HepG2 (cell line): ENCODE data around the gene RASA1. TPM values are rescaled to one million over a fixed set of nuclear protein-coding genes. Genes with fewer than 3 reads are reported as not detected.
A peak's percentile ranks its signal among the peaks of the same experiment; 100 is the strongest.

Experiments used
- ATAC-seq: fragments of 200-7000 bp; cut with Tn5 transposase; 3 replicates; pipeline ENCODE4 v1.9.1; 2020; ENCODE audit warnings: mild to moderate bottlenecking, moderate library complexity
- BruUV-seq: library from RNA; stranded (reverse); fragments of 400-500 nt; replicated peaks from 2 replicates; lab custom pipeline; 2021; lab: Mats Ljungman, UMichigan
- CTCF ChIA-PET: fragments of 300-600 bp; formaldehyde crosslinking; extraction: SDS; loops from one replicate; lab custom pipeline; 2021; ENCODE audit warnings: low total read pairs, inconsistent platforms, low intra/inter-chr PET ratio; lab: Yijun Ruan, JAX
- POLR2A ChIA-PET: fragments of 350-600 bp; sonication (Branson Sonifier 250); formaldehyde crosslinking; loops from one replicate; lab custom pipeline; 2020; ENCODE audit warnings: antibody characterized with exemption, inconsistent platforms; lab: Yijun Ruan, JAX
- DNase-seq: peaks from one replicate; pipeline ENCODE4 v3.0.0-alpha.2; 2015; ENCODE audit warnings: low spot score
- FAIRE-seq: peaks from 3 replicates; lab custom pipeline; 2011; peaks lifted over from hg19 to GRCh38; lab: Jason Lieb, UNC
- H2AFZ ChIP-seq: one replicate; pipeline ENCODE4 v1.6.1; 2011; ENCODE audit warnings: low read length, inconsistent platforms
- H3K27ac ChIP-seq: fragments of 300-600 bp; 3 replicates; pipeline ENCODE4 v1.8.0; 2011; ENCODE audit warnings: mixed run types, mild to moderate bottlenecking, mixed read lengths, low read length, inconsistent platforms; ENCODE audit not compliant: insufficient read depth; ENCODE audit errors: extremely low read length
- H3K27me3 ChIP-seq, 2 experiments: fragments of 200-600 bp in 1 of 2; 2 replicates in 1 of 2; 3 replicates in 1 of 2; pipeline versions ENCODE4 v1.6.0 to v1.8.0; 2011; ENCODE audit warnings: low read length in 2 of 2, mild to moderate bottlenecking in 2 of 2, moderate library complexity in 2 of 2, inconsistent platforms in 1 of 2; ENCODE audit not compliant: insufficient read depth in 2 of 2, control insufficient read depth in 1 of 2
- H3K36me3 ChIP-seq, 2 experiments: fragments of 200-600 bp in 1 of 2; replicated peaks in 1 of 2; 2 replicates in 1 of 2; 3 replicates in 1 of 2; pipeline versions ENCODE4 v1.5.1 to v1.8.0; 2011; ENCODE audit warnings: low read length in 2 of 2, inconsistent platforms in 1 of 2; ENCODE audit not compliant: insufficient read depth in 2 of 2, control insufficient read depth in 1 of 2
- H3K4me1 ChIP-seq: 2 replicates; pipeline ENCODE4 v1.5.1; 2012; ENCODE audit warnings: low read length, inconsistent platforms; ENCODE audit not compliant: insufficient read depth
- H3K4me2 ChIP-seq: 2 replicates; pipeline ENCODE4 v1.6.0; 2011; ENCODE audit warnings: low read depth, low read length, inconsistent platforms
- H3K4me3 ChIP-seq, 3 experiments: fragments of 200-600 bp in 1 of 3; sonication (generic), shearing (Covaris generic) in 1 of 3; replicated peaks in 1 of 3; 2 replicates each; pipeline ENCODE4 v1.5.1; 2011 to 2016; ENCODE audit warnings: low read length in 3 of 3, inconsistent platforms in 2 of 3, low read depth in 2 of 3, mild to moderate bottlenecking in 2 of 3, control low read depth in 1 of 3, mixed read lengths in 1 of 3; ENCODE audit not compliant: insufficient read depth in 1 of 3
- H3K79me2 ChIP-seq: one replicate; pipeline ENCODE4 v1.6.1; 2011; ENCODE audit warnings: low read length, inconsistent platforms; ENCODE audit not compliant: insufficient read depth
- H3K9ac ChIP-seq: 2 replicates; pipeline ENCODE4 v1.6.0; 2011; ENCODE audit warnings: mild to moderate bottlenecking, low read depth, low read length, inconsistent platforms; ENCODE audit not compliant: insufficient read depth
- H3K9me3 ChIP-seq: 2 replicates; pipeline ENCODE4 v1.5.1; 2012; ENCODE audit warnings: mild to moderate bottlenecking, low read length
- H4K20me1 ChIP-seq: 2 replicates; pipeline ENCODE4 v1.6.0; 2011; ENCODE audit warnings: inconsistent platforms, mild to moderate bottlenecking, low read length, moderate library complexity; ENCODE audit not compliant: insufficient read depth
- HMG20B ChIP-seq: conservative IDR thresholded peaks from 2 replicates; pipeline ENCODE4 v1.6.1; 2016; ENCODE audit warnings: missing genetic modification reagents, missing compliant biosample characterization
- MATR3 ChIP-seq: sonication (generic); formaldehyde crosslinking; IDR thresholded peaks from 2 replicates; pipeline ENCODE4 v1.4.0; 2020; ENCODE audit warnings: missing genetic modification reagents
- TAF1 ChIP-seq: sonication (generic); formaldehyde crosslinking; IDR thresholded peaks from 2 replicates; pipeline ENCODE4 v1.4.0; 2020; ENCODE audit warnings: missing genetic modification reagents
- TSC22D2 ChIP-seq: sonication (generic); formaldehyde crosslinking; IDR thresholded peaks from 2 replicates; pipeline ENCODE4 v1.5.1; 2020; ENCODE audit warnings: missing genetic modification reagents, mild to moderate bottlenecking, borderline replicate concordance
- XRCC5 ChIP-seq: fragments of 200-400 bp; formaldehyde crosslinking; optimal IDR thresholded peaks from 2 replicates; pipeline ENCODE3; 2017; ENCODE audit warnings: mild to moderate bottlenecking, low read length
- ZNF383 ChIP-seq: sonication (generic); formaldehyde crosslinking; IDR thresholded peaks from 2 replicates; pipeline ENCODE4 v1.4.0; 2020; ENCODE audit warnings: missing genetic modification reagents, mild to moderate bottlenecking, borderline replicate concordance
- ZNF615 ChIP-seq: sonication (generic); formaldehyde crosslinking; IDR thresholded peaks from 2 replicates; pipeline ENCODE4 v1.5.0; 2020; ENCODE audit warnings: mild to moderate bottlenecking, missing genetic modification reagents, borderline replicate concordance
- ZNF878 ChIP-seq: sonication (generic); formaldehyde crosslinking; IDR thresholded peaks from 2 replicates; pipeline ENCODE4 v1.8.1; 2023; ENCODE audit warnings: mild to moderate bottlenecking, missing genetic modification reagents, moderate library complexity
- ZNF883 ChIP-seq: sonication (generic); formaldehyde crosslinking; IDR thresholded peaks from 2 replicates; pipeline ENCODE4 v1.5.1; 2020; ENCODE audit warnings: mild to moderate bottlenecking, missing genetic modification reagents; ENCODE audit errors: not compliant biosample characterization
- WGBS: methylation state at CpG from one replicate; pipeline ENCODE4 v1.1.6; 2017; ENCODE audit warnings: low lambda C conversion rate; 5-methylcytosine and 5-hydroxymethylcytosine counted together
- in situ Hi-C: cut with HindIII; loops from 2 replicates; pipeline ENCODE4 v1.10.0; 2017; ENCODE audit warnings: low pct_unique_long_range_greater_than_20kb; ENCODE audit not compliant: extremely low pct_ligation_motif_present
- intact Hi-C: fragments of 100-400 bp; cut with micrococcal nuclease; formaldehyde crosslinking; loops from one replicate; pipeline ENCODE4 v1.10.0; 2022; ENCODE audit not compliant: unreplicated experiment
- polyA plus RNA-seq, 8 experiments: library from polyadenylated mRNA; depleted of rRNA in 3 of 8; stranded (reverse) in 7 of 8; unstranded in 1 of 8; fragments of >200 nt; fragmentation: Illumina TruSeq in 4 of 8; extraction: Trizol in 4 of 8; gene quantifications; 2 replicates each; pipeline versions ENCODE4 v1.2.1 to v1.2.3, GENCODE V29; 2011 to 2016; ENCODE audit warnings: low read depth in 4 of 8, missing spikeins in 1 of 8, mixed read lengths in 1 of 8; ENCODE audit not compliant: insufficient read depth in 1 of 8
- total RNA-seq, 5 experiments: library from RNA; depleted of rRNA; stranded (reverse); fragments of >200 nt; fragmentation: Illumina TruSeq; extraction: Trizol; gene quantifications; 2 replicates each; pipeline ENCODE4 v1.2.3, GENCODE V29; 2016; ENCODE audit warnings: low read depth in 1 of 5
- TF ChIP-seq, protein P1 (sequence below): sonication (generic); formaldehyde crosslinking; IDR thresholded peaks from 2 replicates; pipeline ENCODE4 v1.4.0; 2020; ENCODE audit warnings: missing genetic modification reagents
- TF ChIP-seq, protein P2 (sequence below): IDR thresholded peaks from 2 replicates; pipeline ENCODE4 v1.6.1; 2016

Gene RASA1
- total and polyA plus RNA-seq, 2 of the 13 experiments (the other 11 are each of a cell fraction or from before 2014, with no cell fraction given) = 19.5 to 20.5 TPM

DNA sequence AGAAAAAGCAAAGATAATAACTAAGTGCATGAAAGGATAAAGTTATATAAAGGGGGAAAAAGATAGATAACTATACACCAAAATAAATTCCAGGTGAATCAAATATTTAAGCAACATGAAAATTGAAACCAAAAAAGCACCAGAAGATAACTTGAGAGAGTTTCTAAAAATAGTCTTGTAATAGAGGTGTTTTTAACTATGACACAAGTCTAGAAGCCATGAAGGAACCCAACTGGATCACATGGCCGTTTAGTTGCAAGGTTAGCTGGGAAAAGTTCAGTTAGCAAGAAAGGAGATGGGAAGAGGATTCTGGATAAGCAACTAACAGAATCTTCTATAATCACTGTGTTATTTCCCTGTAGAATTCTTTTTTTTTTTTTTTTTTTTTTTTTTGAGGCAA lies 9.2 kb upstream of the RASA1 start (continued):
- TF ChIP-seq, protein P1, sequence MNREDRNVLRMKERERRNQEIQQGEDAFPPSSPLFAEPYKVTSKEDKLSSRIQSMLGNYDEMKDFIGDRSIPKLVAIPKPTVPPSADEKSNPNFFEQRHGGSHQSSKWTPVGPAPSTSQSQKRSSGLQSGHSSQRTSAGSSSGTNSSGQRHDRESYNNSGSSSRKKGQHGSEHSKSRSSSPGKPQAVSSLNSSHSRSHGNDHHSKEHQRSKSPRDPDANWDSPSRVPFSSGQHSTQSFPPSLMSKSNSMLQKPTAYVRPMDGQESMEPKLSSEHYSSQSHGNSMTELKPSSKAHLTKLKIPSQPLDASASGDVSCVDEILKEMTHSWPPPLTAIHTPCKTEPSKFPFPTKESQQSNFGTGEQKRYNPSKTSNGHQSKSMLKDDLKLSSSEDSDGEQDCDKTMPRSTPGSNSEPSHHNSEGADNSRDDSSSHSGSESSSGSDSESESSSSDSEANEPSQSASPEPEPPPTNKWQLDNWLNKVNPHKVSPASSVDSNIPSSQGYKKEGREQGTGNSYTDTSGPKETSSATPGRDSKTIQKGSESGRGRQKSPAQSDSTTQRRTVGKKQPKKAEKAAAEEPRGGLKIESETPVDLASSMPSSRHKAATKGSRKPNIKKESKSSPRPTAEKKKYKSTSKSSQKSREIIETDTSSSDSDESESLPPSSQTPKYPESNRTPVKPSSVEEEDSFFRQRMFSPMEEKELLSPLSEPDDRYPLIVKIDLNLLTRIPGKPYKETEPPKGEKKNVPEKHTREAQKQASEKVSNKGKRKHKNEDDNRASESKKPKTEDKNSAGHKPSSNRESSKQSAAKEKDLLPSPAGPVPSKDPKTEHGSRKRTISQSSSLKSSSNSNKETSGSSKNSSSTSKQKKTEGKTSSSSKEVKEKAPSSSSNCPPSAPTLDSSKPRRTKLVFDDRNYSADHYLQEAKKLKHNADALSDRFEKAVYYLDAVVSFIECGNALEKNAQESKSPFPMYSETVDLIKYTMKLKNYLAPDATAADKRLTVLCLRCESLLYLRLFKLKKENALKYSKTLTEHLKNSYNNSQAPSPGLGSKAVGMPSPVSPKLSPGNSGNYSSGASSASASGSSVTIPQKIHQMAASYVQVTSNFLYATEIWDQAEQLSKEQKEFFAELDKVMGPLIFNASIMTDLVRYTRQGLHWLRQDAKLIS (CRISPR knock-in tag) = no peak
- TF ChIP-seq, protein P2, sequence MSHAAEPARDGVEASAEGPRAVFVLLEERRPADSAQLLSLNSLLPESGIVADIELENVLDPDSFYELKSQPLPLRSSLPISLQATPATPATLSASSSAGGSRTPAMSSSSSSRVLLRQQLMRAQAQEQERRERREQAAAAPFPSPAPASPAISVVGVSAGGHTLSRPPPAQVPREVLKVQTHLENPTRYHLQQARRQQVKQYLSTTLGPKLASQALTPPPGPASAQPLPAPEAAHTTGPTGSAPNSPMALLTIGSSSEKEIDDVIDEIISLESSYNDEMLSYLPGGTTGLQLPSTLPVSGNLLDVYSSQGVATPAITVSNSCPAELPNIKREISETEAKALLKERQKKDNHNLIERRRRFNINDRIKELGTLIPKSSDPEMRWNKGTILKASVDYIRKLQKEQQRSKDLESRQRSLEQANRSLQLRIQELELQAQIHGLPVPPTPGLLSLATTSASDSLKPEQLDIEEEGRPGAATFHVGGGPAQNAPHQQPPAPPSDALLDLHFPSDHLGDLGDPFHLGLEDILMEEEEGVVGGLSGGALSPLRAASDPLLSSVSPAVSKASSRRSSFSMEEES (CRISPR knock-in tag) = no peak

DNA sequence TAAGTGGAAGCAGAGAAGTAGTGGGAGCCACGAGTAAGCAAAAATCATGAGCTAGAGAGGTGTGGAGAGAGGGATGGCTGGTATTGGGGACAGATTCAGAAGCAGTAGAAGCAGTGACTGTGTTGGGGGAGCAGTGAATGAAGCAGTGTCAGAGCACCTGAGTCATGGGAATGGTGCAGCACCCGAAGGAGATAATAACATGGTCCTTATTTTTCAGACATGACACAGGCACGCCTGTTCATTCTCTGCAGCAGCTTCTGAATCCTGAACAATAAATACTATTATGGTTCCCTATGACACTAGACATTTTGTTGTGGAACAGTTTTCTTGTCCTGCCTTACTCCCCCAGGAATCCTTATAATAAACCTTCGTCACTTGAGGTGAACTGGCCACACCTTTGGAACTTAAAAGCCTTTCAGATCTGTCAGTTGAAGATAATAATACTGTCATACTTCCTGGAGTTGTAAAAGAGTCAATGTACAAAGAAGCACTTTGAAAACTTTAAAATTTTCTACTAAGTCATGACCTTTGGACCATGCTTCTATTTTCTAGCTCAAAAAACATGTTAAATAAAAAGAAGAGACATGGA lies 7.0 kb upstream of the RASA1 start:
- no peak for FAIRE-seq
- Histone ChIP-seq H3K4me3 (no peak overlapping the region), H3K27ac (no peak overlapping the region), H3K36me3 (no peaks in the 10 kb centered on the region), H3K4me2 (peak overlapping the region; percentile 56), H4K20me1 (no peaks in the 10 kb centered on the region), H3K27me3 (no peaks in the 10 kb centered on the region), H3K9me3 (no peaks in the 10 kb centered on the region), H3K4me1 (peaks cover 15% of the 10 kb centered on the region), H3K9ac (no peak overlapping the region), H2AFZ (no peak overlapping the region), H3K79me2 (no peaks in the 10 kb centered on the region)
- CTCF ChIA-PET = no interaction called here
- no peak for TF ChIP-seq TAF1 (CRISPR knock-in tag)
- TF ChIP-seq HMG20B = no peak
- no peak for TF ChIP-seq ZNF878 (CRISPR knock-in tag)
- TF ChIP-seq ZNF883 (CRISPR knock-in tag) = no peak
- no peak for TF ChIP-seq ZNF383
- TF ChIP-seq XRCC5 = no peak
- TF ChIP-seq ZNF615 (CRISPR knock-in tag) = no peak
- no peak for TF ChIP-seq MATR3 (CRISPR knock-in tag)
- no peak for TF ChIP-seq TSC22D2 (CRISPR knock-in tag)
- intact Hi-C loops = no loop called here
- DNase-seq = no peak
- no TSS peak for BruUV-seq
- WGBS = 8% methylated on average over 4 of the region's 4 CpGs
- POLR2A ChIA-PET = no interaction called here
- peak; percentile 59 for ATAC-seq
- in situ Hi-C loops = no loop called here
